Measurements from ENCODE around the gene MDM4.
"Not testable (repeated sequence)": the region's sequence is repeated elsewhere in the genome, so short reads cannot be mapped to it uniquely, and the experiment has no call there.

Gene MDM4

GRCh38 chr1:204516180-204516879, at the start of gene MDM4:
TSS of gene MDM4 (plus strand) at chr1:204516406. CDS start at chr1:204525519, 9,113 bp downstream.
- DNase-seq = peak; percentile 99

- DNase-seq = no peak
Observed at GRCh38 chr1:204466416-204467405, 49.5 kb upstream of the MDM4 start.

- DNase-seq = no peak
Observed at GRCh38 chr1:204468206-204468605, 48.0 kb upstream of the MDM4 start.

- no peak for DNase-seq
Observed at GRCh38 chr1:204468766-204469302, 47.4 kb upstream of the MDM4 start.

GRCh38 chr1:204469304-204469703, 46.9 kb upstream of the MDM4 start:
- no peak for DNase-seq

GRCh38 chr1:204471687-204472086, 44.5 kb upstream of the MDM4 start:
- no peak for DNase-seq

GRCh38 chr1:204472660-204473059, 43.5 kb upstream of the MDM4 start:
- no peak for DNase-seq

- no peak for DNase-seq
Observed at GRCh38 chr1:204473400-204473965, 42.7 kb upstream of the MDM4 start.

- no peak for DNase-seq
Observed at GRCh38 chr1:204475656-204476432, 40.4 kb upstream of the MDM4 start.

- no peak for DNase-seq
Observed at GRCh38 chr1:204476563-204476962, 39.6 kb upstream of the MDM4 start.

GRCh38 chr1:204477036-204477740, 39.0 kb upstream of the MDM4 start:
- no peak for DNase-seq

GRCh38 chr1:204478172-204478899, 37.9 kb upstream of the MDM4 start:
- peak; percentile 55 for DNase-seq

GRCh38 chr1:204478921-204479320, 37.3 kb upstream of the MDM4 start:
- no peak for DNase-seq

- DNase-seq = no peak
Observed at GRCh38 chr1:204479387-204480136, 36.6 kb upstream of the MDM4 start.

GRCh38 chr1:204480515-204480914, 35.7 kb upstream of the MDM4 start:
- peak; percentile 37 for DNase-seq

GRCh38 chr1:204483791-204484190, 32.4 kb upstream of the MDM4 start:
- DNase-seq = peak; percentile 17

- not testable (repeated sequence) for DNase-seq
Observed at GRCh38 chr1:204486513-204487255, 29.5 kb upstream of the MDM4 start.

- DNase-seq = no peak
Observed at GRCh38 chr1:204487256-204487615, 29.0 kb upstream of the MDM4 start.

GRCh38 chr1:204491655-204492054, 24.6 kb upstream of the MDM4 start:
- DNase-seq = no peak

Data from NCI-H69 (cell line).